ENCODE results near the gene ANK3. TPM values are rescaled to one million over a fixed set of nuclear protein-coding genes. Genes with fewer than 3 reads are reported as not detected.

Gene ANK3
- total and polyA plus RNA-seq, 2 donors from 2014 or later: 38.2 to 214 TPM

GRCh38 chr10:60050366-60050765 is 339.3 kb downstream of the ANK3 start:
- H3K4me3 ChIP-seq (ENCODE audit: low read length in 3 of 3): no peak overlapping the region
- no peak for FAIRE-seq
- intact Hi-C loops (cut with DNase I): no loop called here

GRCh38 chr10:60048091-60048501 is 341.6 kb downstream of the ANK3 start:
- intact Hi-C loops (cut with DNase I): no loop called here
- peaks cover 0 to 7% (median 0%) of the 10 kb centered on the region in 3 donors for H3K36me3 ChIP-seq (ENCODE audit: control insufficient read depth in 2 of 3, insufficient read depth in 3 of 3, low read length in 3 of 3)
- no peak overlapping the region for H3K27ac ChIP-seq (ENCODE audit: low read depth in 2 of 2, low read length in 2 of 2)
- no peak overlapping the region for H3K9ac ChIP-seq (ENCODE audit: low read length in 3 of 3)
- DNase-seq (peak in 3 of 5 donors; percentile 24 to 65 (median 47)), FAIRE-seq (no peak)
- no peaks in the 10 kb centered on the region for H3K27me3 ChIP-seq (ENCODE audit: control insufficient read depth, insufficient read depth, low read length)
- no peaks in the 10 kb centered on the region for H3K4me1 ChIP-seq (ENCODE audit: control insufficient read depth in 2 of 3, insufficient read depth in 2 of 3, low read depth in 1 of 3, low read length in 3 of 3)
- no peak overlapping the region for H3K4me3 ChIP-seq (ENCODE audit: low read length in 3 of 3)
- no peaks in the 10 kb centered on the region for H3K9me3 ChIP-seq (ENCODE audit: control insufficient read depth in 2 of 3, insufficient read depth in 1 of 3, low read length in 3 of 3)
- TF ChIP-seq, protein P1, sequence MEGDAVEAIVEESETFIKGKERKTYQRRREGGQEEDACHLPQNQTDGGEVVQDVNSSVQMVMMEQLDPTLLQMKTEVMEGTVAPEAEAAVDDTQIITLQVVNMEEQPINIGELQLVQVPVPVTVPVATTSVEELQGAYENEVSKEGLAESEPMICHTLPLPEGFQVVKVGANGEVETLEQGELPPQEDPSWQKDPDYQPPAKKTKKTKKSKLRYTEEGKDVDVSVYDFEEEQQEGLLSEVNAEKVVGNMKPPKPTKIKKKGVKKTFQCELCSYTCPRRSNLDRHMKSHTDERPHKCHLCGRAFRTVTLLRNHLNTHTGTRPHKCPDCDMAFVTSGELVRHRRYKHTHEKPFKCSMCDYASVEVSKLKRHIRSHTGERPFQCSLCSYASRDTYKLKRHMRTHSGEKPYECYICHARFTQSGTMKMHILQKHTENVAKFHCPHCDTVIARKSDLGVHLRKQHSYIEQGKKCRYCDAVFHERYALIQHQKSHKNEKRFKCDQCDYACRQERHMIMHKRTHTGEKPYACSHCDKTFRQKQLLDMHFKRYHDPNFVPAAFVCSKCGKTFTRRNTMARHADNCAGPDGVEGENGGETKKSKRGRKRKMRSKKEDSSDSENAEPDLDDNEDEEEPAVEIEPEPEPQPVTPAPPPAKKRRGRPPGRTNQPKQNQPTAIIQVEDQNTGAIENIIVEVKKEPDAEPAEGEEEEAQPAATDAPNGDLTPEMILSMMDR (IDR thresholded peaks at IDR 0.05; ENCODE audit: borderline replicate concordance, extremely low read depth, insufficient read depth): peak; percentile 35

More at GRCh38 chr10:60050366-60050765, 339.3 kb downstream of the ANK3 start:
- no peak for DNase-seq
- Histone ChIP-seq H3K4me1 (ENCODE audit: control insufficient read depth in 2 of 3, insufficient read depth in 2 of 3, low read depth in 1 of 3, low read length in 3 of 3) (no peaks in the 10 kb centered on the region), H3K36me3 (ENCODE audit: control insufficient read depth in 2 of 3, insufficient read depth in 3 of 3, low read length in 3 of 3) (peaks cover 0 to 6% (median 4%) of the 10 kb centered on the region in 3 donors), H3K27ac (ENCODE audit: low read depth in 2 of 2, low read length in 2 of 2) (no peak overlapping the region), H3K27me3 (ENCODE audit: control insufficient read depth, insufficient read depth, low read length) (no peaks in the 10 kb centered on the region), H3K9me3 (ENCODE audit: control insufficient read depth in 2 of 3, insufficient read depth in 1 of 3, low read length in 3 of 3) (no peaks in the 10 kb centered on the region), H3K9ac (ENCODE audit: low read length in 3 of 3) (no peak overlapping the region)
- TF ChIP-seq, protein P1 (IDR thresholded peaks at IDR 0.05; ENCODE audit: borderline replicate concordance, extremely low read depth, insufficient read depth): no peak

DNA sequence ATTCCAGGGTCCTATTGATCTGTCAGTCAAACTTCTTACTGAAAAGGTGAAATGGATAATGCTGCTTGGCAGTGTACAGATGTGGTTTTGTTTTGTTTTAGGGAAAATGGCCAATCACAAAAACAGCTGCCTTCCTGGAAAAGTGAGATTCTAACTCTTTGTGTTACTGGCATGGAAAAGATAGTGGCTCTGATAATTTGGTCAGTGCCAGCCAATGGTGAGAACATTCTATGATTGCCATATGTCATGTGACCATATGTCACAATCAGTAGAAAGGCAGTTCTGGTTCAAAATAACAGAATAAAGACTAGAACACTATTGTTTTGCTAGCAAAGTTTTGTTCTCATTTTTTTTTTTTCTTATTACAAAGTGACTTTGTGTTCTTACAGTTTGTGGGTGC is 344.1 kb downstream of the ANK3 start:
- Histone ChIP-seq H3K4me3 (ENCODE audit: low read length in 3 of 3) (no peak overlapping the region), H3K9me3 (ENCODE audit: control insufficient read depth in 2 of 3, insufficient read depth in 1 of 3, low read length in 3 of 3) (no peaks in the 10 kb centered on the region), H3K36me3 (ENCODE audit: control insufficient read depth in 2 of 3, insufficient read depth in 3 of 3, low read length in 3 of 3) (peaks cover 0 to 7% (median 5%) of the 10 kb centered on the region in 3 donors), H3K4me1 (ENCODE audit: control insufficient read depth in 2 of 3, insufficient read depth in 2 of 3, low read depth in 1 of 3, low read length in 3 of 3) (no peaks in the 10 kb centered on the region), H3K27me3 (ENCODE audit: control insufficient read depth, insufficient read depth, low read length) (no peaks in the 10 kb centered on the region), H3K9ac (ENCODE audit: low read length in 3 of 3) (no peak overlapping the region), H3K27ac (ENCODE audit: low read depth in 2 of 2, low read length in 2 of 2) (no peak overlapping the region)
- DNase-seq (no peak), FAIRE-seq (no peak)
- TF ChIP-seq, protein P1 (IDR thresholded peaks at IDR 0.05; ENCODE audit: borderline replicate concordance, extremely low read depth, insufficient read depth): no peak
- intact Hi-C loops (cut with DNase I): no loop called here

DNA sequence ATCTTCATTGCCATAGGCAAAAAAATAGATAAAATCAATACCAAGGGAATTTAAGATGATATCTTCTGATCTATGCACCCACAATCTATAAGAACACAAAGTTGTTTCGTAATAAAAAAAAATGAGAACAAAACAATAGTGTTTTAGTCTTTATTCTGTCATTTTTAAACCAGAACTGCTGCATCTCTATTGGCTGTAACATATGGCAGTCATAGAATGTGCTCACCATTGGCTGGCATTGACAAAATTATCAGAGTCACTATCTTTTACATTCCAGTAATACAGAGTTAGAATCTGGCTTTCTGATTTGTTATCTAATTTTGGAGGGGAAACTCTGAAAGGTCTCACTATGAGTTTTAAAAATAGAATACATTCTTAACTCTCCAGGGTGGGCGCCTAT is 344.7 kb downstream of the ANK3 start:
- FAIRE-seq (no peak), DNase-seq (no peak)
- no peak overlapping the region for H3K4me3 ChIP-seq (ENCODE audit: low read length in 3 of 3)
- H3K27me3 ChIP-seq (ENCODE audit: control insufficient read depth, insufficient read depth, low read length): no peaks in the 10 kb centered on the region
- TF ChIP-seq, protein P1 (IDR thresholded peaks at IDR 0.05; ENCODE audit: borderline replicate concordance, extremely low read depth, insufficient read depth): no peak
- H3K9ac ChIP-seq (ENCODE audit: low read length in 3 of 3): no peak overlapping the region
- peaks cover 0 to 7% (median 5%) of the 10 kb centered on the region in 3 donors for H3K36me3 ChIP-seq (ENCODE audit: control insufficient read depth in 2 of 3, insufficient read depth in 3 of 3, low read length in 3 of 3)
- no peaks in the 10 kb centered on the region for H3K9me3 ChIP-seq (ENCODE audit: control insufficient read depth in 2 of 3, insufficient read depth in 1 of 3, low read length in 3 of 3)
- H3K27ac ChIP-seq (ENCODE audit: low read depth in 2 of 2, low read length in 2 of 2): no peak overlapping the region
- intact Hi-C loops (cut with DNase I): no loop called here
- no peaks in the 10 kb centered on the region for H3K4me1 ChIP-seq (ENCODE audit: control insufficient read depth in 2 of 3, insufficient read depth in 2 of 3, low read depth in 1 of 3, low read length in 3 of 3)

Data from kidney (tissue), 14 donors.